ENCODE data around the gene ADAMTS17.

ADAMTS17 gene

GRCh38 chr15:100115711-100116090 is 226.1 kb downstream of the ADAMTS17 start:
- TF ChIP-seq, protein P1, sequence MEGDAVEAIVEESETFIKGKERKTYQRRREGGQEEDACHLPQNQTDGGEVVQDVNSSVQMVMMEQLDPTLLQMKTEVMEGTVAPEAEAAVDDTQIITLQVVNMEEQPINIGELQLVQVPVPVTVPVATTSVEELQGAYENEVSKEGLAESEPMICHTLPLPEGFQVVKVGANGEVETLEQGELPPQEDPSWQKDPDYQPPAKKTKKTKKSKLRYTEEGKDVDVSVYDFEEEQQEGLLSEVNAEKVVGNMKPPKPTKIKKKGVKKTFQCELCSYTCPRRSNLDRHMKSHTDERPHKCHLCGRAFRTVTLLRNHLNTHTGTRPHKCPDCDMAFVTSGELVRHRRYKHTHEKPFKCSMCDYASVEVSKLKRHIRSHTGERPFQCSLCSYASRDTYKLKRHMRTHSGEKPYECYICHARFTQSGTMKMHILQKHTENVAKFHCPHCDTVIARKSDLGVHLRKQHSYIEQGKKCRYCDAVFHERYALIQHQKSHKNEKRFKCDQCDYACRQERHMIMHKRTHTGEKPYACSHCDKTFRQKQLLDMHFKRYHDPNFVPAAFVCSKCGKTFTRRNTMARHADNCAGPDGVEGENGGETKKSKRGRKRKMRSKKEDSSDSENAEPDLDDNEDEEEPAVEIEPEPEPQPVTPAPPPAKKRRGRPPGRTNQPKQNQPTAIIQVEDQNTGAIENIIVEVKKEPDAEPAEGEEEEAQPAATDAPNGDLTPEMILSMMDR (IDR thresholded peaks at IDR 0.05; ENCODE audit: low read depth, low read length), result no peak
- in situ Hi-C loops (cut with HindIII; ENCODE audit: low sequenced_read_pairs), result no loop called here
- peak; percentile 85 for DNase-seq (ENCODE audit: low read depth, low spot score)
- H3K4me3 ChIP-seq (ENCODE audit: low read depth, low read length), result no peak overlapping the region

DNA sequence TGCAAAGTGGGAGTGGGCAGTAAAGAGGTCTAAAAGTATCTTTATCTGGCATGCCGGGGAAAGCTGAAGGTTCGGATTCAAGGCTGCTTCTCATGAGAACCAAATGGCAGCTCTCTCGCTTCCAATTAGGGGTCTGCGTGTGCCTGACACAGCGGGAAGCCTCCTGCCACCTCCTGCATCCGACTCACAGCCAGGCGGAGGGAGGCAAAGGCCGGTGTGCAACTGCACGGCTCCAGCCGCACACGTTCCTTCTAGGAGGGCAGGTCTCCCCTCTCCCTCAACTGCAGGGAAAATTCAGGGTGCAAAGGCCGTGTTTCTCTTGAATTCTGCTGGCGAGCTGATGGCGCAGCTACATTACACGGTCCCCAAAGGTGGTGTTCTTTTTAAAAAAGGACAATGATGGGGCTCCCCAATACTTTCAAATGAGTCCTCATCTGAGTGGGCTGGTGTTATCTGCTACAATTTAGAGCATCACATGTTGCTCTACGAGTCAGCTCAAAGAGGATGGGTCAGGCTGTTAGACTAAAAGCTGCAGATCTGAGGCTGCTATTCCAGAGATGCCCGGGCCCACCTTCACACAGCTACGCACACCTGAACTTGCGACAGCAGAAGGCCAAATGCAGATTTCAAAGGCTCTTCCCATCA is 226.6 kb downstream of the ADAMTS17 start:
- in situ Hi-C loops (cut with HindIII; ENCODE audit: low sequenced_read_pairs), result no loop called here
- TF ChIP-seq, protein P1 (IDR thresholded peaks at IDR 0.05; ENCODE audit: low read depth, low read length), result no peak
- DNase-seq (ENCODE audit: low read depth, low spot score), result no peak
- no peak overlapping the region for H3K4me3 ChIP-seq (ENCODE audit: low read depth, low read length)

DNA sequence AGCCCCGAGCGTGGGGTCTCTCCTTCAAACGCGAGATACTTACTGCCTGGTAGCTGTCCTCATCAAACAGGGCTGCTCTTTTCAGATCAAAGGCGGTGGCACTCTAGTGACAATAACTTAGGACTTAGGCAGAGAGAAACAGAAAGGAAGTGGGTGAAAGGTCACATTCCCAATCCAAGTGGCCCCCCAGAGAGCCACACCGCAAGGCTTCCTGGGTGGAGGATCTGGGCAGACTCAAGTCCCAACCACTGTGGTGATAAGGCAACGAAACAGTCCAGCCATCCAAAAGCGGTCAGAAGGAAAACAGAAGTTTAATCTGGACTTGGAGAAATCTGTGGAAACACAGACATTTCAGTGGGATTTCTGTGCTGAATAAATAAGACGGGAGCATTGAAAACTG is 227.2 kb downstream of the ADAMTS17 start:
- DNase-seq (ENCODE audit: low read depth, low spot score), result peak; percentile 66
- TF ChIP-seq, protein P1 (IDR thresholded peaks at IDR 0.05; ENCODE audit: low read depth, low read length), result no peak
- in situ Hi-C loops (cut with HindIII; ENCODE audit: low sequenced_read_pairs), result no loop called here
- peak overlapping the region; percentile 8 for H3K4me3 ChIP-seq (ENCODE audit: low read depth, low read length)

- TF ChIP-seq, protein P1 (IDR thresholded peaks at IDR 0.05; ENCODE audit: low read depth, low read length), result no peak
- peak; percentile 95 for DNase-seq (ENCODE audit: low read depth, low spot score)
- in situ Hi-C loops (cut with HindIII; ENCODE audit: low sequenced_read_pairs), result no loop called here
- H3K4me3 ChIP-seq (ENCODE audit: low read depth, low read length), result peak overlapping the region; percentile 8
These were observed 227.7 kb downstream of the ADAMTS17 start for GRCh38 chr15:100114100-100114499.

DNA sequence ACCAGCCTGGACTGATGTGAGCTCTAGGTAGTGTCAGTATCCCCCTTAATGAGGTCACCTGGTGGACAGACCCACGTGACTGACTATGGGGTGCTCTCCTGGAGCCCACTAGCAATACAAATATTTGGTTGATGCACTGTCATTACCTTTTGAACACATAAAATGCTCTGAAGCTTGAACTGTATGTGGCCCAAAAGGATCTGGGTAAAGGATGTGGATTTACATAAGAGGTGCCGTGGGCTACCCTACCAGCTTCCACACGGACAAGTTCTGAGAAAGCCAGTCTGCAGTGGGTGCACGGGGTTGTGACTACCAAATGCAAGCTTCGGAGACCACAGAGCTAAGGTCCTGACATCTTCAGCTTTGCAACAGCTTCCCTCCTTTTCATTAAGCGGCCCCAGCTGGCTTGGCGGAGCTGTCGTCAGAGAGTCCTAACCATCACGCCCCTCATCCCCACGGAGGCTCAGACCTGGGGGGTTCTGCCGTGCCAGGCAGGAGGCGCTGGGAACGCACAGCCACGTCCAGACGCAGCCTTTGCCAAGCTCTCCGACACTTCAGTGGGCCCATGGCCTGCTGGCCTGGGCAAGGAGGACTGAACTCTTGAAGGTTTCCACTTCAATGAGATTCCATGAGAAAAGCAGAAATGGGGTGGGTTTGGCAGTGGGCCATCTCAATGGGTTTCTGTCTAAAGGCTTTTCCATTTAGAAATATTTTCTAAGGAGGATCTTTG is 228.3 kb downstream of the ADAMTS17 start:
- H3K4me3 ChIP-seq (ENCODE audit: low read depth, low read length), result no peak overlapping the region
- in situ Hi-C loops (cut with HindIII; ENCODE audit: low sequenced_read_pairs), result no loop called here
- no peak for DNase-seq (ENCODE audit: low read depth, low spot score)
- TF ChIP-seq, protein P1 (IDR thresholded peaks at IDR 0.05; ENCODE audit: low read depth, low read length), result no peak

- no peak overlapping the region for H3K4me3 ChIP-seq (ENCODE audit: low read depth, low read length)
- TF ChIP-seq, protein P1 (IDR thresholded peaks at IDR 0.05; ENCODE audit: low read depth, low read length), result no peak
- in situ Hi-C loops (cut with HindIII; ENCODE audit: low sequenced_read_pairs), result no loop called here
- DNase-seq (ENCODE audit: low read depth, low spot score), result no peak
These were observed 229.0 kb downstream of the ADAMTS17 start for GRCh38 chr15:100112636-100113305.

Measured in astrocyte of the spinal cord (primary cell).